T-helper 1 cell (primary cell): Measurements from ENCODE around the gene RERE.

ENCODE experiments used
- DNase-seq, 5 donors: peaks; one replicate each; pipeline ENCODE4 v3.0.0-alpha.2; 2012 to 2020

Gene RERE

DNA sequence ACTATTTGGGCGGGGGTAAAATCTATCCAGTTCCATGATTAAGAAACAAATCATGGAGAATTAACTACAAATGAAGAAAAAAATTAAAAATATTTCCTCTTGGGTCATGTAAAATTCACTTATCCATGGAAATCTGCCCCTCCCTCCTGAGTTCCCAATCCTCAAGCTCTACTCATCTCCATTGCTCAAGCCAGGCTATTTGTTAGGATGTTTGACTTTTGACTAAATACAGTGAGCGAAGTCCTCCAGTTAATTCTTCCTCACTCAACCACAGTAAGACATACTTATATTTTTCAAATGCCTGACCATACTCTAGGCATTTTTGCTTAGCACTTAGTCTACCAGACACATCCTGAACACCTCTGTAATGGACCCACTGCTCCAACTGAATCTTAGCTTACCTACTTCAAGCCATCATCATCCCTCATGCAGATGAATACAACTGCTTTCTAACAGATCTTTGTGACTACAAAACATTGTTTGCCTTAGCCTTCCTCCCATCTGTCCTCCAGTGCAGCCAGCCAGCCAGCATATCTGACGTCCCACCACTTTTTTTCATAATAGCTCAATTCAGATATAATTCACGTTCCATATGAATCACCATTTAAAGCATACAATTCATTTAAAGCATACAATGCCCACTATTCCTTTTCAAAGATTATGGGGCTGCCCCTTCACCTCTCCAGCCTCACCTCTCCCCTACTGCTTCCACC lies 154.2 kb downstream of the RERE start:
- DNase-seq = no peak

DNA sequence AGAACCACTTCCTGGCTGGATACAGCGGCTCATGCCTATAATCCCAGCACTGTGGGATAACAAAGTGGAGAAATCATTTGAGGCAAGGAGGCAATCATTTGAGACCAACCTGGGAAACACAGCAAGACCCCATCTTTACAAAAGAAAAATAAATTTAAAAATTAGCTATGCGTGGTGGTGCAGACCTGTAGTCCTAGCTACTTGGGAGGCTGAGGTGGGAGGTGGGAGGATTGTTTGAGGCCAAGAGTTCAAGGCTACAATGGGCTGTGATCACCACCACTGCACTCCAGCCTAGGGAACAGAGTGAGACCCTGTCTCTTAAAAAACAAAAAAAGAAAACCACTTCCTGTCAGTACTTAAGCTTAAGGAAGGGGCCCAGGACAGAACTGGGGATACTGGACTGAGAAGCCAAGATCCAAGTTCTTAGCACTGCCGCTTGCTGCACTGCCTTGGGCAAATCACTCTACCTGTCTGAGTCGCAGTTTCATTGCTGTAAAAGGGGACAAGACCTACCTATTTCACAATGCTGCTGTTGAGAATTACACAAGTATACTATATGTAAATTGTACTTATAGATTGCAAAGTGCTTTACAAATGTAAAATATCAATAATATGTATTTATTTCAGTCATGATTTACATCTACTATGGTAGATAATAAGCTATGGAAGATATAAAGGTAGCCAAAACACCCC lies 154.9 kb downstream of the RERE start:
- DNase-seq = no peak

DNA sequence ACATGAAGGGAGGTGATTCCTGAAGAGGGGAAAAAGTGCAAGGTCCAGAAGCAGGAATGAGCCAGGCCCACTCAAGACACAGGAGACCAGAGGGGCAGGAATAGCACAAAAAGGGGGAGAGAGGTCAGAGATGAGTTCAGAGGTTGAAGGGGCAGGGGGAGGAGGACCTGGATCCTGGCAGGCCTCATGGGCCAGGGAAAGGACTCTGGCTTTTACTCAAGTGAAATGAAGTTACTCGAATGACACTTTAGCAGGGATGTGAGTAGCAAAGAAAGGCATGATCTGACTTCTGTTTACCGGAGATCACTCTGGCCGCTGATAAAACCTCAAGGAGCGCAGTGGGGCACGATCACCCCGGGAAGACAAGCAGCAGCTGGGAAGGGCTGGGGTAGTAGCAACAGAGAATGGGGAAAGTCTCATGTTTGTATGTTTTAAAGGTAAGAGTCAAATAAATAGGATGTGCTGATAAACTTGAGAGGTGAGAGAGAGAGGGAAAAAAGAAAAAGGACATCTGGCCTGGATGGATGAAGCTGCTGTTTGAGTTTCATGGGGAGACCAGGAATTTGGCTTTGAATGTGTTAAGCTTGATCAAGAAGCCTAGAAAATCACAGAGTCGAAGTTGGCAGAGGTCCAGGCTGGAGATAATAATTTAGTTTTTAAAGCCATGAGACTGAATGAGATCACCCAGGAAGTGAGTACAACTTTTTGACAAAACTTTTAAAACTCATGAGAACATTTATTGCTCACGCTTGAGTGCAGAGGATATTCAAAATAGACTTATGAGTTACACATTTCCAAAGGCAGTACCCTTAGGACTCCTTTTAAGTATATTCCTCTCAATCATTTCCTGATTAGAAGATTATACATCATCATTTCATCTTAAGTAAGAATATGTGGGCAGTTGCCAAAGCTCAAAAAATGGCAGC lies 156.0 kb downstream of the RERE start:
- peak in 1 of 5 donors; percentile 20 for DNase-seq

DNA sequence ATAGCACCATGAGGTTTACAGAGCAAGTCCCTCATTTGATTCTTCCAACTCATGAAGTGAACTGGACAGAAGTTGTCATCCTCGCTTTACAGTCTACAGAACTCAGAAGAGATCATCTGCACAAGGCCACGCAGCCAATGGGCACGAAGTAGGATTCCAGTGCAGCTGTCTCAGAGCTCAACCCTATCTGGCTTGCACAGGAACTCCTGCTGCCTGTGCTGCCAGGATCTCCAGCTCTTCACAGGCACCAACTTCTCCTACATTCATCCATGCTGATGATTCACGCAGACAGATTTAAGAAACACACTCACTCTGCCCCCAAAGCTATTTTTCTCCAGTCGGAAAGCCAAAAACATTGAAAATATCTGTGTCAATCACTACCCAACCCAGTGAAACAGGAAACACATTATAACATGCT lies 157.0 kb downstream of the RERE start:
- DNase-seq = no peak

DNA sequence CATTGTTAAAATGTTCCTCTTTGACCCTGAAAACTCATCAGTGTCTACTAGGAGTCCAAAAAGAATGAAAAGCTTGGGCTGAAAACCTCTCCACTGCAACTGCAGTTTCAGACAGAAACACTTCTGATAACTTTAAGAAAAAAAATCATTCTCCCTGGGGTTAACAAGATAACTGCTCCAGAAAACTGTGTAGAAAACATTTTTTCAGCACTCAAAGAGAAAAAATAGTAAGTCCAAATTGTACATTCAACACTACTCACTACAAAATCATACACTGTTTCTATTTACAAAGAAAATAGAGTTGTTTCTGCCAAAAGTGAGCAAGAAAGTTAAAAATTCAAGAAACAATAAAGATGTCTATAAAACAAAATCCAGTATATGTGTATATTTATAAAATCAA lies 157.8 kb downstream of the RERE start:
- no peak for DNase-seq

DNA sequence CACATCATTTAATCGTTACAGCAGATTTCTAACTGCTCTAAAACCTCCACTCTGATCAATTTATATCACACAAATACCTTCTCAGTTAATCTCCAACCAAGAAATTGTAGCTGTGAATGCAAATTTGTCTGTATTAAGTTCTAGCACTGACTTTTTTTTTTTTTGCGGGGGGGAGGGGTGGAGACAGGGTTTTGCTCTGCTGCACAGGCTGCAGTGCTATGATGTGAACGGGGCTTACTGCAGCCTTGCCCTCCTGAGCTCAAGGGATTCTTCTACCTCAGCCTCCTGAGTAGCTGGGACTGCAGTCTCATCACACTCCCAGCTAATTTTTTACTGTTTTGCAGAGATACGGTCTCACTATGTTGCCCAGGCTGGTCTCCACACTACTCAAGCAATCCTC lies 163.6 kb downstream of the RERE start:
- DNase-seq = no peak

DNA sequence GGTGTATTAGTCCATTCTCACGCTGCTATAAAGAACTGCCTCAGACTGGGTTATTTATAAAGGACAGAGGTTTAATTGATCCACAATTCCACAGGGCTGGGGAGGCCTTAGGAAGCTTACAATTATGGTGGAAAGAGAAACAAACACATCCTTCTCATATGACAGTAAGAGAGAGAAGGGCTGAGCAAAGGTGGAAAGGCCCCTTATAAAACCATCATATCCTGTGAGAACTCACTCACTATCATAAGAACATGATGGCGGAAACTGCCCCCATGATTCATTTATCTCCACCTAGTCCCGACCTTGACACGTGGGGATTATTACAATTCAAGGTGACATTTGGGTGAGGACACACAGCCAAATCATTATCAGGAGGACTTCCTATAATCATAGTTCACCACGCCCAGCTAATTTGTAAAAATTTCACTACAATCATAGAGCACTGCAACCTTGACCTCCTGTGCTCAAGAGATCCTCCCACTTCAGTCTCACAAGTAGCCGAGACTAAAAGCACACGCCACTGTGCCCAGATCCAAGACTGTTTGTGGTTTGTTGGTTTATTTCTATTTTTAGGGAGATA lies 164.9 kb downstream of the RERE start:
- no peak for DNase-seq

DNA sequence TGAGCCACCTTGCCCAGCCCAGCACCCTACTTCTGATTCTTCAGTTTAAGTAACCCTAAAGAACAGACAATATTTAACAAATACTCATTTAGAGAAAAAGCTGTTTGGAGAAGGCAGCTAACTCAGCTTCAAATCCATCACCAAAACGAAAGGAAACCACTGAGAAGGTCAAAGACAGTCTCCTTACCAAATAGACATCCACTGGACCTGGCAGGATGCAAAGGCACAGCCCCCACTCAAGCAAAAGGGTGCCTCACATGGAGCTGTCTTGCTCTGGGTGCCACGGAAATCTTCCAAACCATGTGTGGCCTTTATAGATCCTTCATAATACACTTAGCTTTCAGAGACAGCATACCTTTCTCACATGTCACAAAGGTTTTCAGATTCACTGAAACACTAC lies 165.5 kb downstream of the RERE start:
- DNase-seq = peak in 1 of 5 donors; percentile 25

DNA sequence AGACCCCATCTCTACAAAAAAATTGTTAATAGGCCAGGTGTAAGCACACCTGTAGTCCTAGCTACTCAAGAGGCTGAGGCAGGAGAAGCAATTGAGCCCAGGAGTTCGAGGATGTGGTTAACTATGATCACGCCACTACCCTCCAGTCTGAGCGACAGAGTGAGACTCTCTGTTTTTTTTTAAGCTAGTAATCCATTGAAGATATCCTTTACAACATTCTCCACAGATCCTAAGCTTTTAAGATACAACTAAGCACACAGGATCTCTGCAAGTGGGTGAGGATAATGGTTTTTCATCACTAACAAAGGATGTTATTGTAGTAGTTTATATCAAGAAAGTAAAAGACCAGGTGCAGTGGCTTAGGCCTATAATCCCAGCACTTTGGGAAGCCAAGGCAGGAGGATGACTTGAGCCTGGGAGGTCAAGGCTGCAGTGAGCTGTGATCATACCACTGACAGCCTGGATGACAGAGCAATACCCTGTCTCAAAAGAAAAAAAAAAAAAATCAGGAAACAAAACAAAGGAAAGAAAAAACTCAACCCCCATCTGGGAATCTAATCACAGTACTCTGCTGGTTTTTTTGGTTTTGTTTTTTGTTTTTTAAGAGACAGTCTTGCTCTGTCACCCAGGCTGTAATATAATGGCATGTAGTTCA lies 166.1 kb downstream of the RERE start:
- DNase-seq = peak in 1 of 5 donors; percentile 43

DNA sequence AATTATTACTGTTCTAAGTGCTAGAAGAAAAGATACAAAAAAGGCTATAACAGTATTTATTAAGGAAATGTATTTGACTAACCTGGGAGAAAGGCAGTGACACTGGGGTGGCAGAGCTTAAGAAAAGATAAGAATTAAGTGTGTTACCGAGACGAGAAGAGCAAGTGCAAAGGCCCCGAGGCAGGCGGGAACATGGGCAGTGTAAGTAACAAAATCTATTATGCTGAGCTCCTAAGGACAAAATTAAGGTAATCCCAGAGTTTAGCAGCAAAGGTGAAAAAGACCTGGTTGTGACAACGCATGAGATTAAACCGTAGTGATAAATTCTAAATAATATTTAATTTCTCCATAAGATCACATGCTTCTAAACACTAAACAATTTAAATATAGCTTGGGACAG lies 167.6 kb downstream of the RERE start:
- no peak for DNase-seq

DNA sequence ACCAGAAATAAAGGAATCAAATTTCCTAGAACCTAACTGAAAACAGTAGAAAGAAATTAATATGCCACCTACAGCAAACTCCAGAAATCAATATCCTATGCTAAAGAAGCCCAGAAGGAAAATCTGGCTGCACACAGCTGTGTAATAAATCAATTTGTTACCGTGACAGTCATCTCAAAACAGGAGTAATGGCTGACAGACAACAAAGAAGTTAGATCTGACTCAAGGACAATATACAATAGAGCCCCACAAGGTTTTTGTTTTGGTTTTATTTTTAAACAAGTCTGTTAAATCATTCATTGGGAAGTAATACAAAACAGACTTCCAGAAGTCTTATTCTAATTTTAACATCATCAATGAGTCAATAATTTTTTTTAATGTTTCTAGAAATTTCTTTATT lies 168.4 kb downstream of the RERE start:
- peak in 1 of 5 donors; percentile 62 for DNase-seq

DNA sequence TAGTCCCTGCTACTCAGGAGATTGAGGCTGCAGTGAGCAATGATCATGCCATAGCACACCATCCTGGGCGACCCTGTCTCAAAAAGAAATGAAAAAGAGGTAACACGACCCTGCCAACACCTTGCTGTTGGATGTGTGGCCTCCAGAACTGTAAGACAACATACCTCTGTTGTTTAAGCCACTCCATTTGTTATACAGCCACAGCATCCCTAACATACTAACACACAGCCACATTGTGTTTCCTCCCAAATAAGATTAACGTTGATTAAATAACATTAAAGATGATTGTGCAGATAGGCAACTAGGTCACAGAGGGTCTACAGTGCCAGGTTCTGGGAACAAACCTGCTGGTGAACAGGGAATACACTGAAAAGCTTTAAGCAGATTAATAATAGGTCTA lies 170.4 kb downstream of the RERE start:
- DNase-seq = no peak

DNA sequence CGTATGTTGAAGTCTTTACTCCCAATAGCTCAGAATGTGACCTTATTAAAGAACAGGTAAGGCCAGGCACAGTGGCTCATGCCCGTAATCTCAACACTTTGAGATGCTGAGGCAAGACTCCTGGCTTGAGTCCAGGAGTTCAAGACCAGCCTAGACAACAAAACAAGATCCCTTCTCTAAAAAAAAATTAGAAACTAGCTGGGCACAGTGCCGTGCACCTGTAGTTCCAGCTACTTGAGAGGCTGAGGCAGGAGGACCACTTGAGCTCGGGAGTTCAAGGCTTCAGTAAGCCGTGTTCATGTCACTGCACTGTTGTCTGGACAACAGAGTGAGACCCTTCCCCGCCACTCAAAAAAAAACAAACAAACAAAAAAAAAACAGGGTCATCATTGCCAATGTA lies 171.3 kb downstream of the RERE start:
- no peak for DNase-seq

DNA sequence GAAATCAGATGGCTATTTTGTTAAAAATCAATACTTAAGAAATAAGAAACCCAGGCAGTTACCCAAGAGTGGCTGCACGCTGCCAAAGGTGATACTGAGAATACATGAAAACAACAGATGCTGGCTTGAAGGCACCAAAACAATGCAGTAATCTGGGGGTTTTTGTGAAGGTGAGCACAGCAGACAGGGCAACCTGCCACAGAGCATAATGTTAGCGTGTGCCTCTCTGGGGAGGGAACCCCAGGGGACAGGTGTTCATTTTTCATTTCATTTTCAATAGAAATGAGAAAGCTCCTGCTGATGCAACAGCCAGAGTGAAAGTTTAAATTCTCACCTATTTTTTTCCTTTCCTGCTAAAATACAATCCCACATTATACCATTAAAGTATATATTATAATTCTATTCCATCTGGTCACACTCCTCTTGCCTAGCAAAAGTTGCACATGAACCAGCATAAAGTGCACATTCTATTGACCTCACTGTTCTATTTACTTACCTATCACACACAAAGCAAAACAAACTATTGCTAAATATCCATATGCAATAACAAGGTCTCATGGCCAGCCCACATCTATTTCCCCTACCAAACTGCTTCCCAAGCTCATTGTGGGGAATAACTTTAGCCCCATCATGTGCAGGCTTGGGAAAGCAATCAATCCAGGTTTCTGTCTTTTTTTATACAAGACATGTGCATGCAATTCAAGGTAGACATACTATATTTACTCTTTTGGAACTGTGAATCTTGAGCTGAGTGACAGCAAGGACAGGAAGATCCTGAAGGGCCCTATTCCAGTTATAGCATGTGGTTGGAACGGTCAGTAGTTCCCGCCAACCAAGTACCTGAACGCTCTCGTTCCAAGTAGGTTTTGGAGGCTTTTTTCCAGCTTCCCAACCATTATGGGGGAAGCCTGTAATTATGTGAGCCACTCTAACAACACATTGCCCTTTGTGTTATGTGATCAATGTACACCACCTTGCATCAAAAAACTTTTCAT lies 173.6 kb downstream of the RERE start:
- DNase-seq = no peak

DNA sequence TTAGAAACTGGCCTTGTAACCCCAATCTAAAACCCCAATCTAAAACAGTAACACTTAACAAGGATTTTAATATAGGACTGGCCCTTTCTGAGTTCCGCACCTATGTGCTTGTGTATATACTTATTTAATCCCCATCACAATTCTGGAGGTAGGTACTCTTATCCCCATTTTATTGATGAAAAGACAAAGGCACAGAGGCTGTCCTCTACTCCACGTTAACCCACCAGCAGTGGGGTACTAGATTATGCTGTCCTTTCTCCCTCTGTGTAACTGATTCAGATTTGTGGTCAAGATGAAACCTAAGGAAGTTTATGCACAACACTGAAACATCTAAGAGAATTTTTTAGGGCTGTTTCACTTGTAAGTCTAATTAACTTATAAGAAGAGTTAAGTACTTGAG lies 175.3 kb downstream of the RERE start:
- no peak for DNase-seq

DNA sequence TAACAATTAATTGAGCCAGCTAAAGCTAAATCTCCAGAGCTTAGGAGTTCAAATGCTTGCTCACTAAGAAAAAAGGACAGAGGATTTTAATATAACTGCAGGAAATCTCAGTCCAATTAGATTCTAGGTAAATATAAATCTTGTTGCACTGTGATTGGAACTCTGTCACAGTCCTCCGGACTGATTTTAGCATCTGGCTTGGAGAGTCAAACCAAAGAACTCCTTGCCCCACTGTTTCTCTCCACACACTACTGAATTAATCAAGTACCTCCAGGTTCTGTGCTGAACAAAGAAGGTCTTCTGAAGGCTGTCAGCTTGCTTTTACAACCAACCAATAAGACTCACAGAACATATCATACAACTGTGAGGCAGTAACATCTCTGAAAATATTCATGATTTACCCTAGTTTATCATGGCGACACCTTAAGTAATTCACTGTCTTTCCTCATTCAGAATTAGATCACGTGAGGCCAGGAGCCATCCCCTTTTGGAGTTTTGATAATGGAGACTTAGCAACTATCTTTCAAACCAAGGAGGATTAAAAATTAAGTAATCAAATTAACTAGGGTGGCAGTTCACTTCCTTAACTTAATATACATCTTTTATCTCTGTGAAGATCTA lies 176.0 kb downstream of the RERE start:
- DNase-seq = no peak

DNA sequence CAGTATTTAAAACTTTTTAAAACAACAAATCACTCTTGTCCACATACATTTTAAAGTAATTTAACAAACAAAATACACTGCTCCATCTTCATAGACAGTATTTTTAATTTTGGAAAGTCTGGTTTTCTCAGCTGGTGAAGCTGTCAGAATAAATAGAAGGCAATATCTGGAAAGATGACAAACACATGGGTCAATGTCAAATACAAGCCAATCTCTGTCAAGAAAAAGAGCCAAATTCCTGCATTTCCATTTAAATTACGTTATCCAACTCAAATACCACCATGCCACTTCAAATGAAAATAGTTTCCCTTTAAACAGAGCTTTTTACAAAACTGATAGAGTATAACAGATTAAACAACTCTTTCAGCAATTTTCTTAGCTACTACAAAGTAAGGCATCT lies 176.5 kb downstream of the RERE start:
- DNase-seq = no peak

DNA sequence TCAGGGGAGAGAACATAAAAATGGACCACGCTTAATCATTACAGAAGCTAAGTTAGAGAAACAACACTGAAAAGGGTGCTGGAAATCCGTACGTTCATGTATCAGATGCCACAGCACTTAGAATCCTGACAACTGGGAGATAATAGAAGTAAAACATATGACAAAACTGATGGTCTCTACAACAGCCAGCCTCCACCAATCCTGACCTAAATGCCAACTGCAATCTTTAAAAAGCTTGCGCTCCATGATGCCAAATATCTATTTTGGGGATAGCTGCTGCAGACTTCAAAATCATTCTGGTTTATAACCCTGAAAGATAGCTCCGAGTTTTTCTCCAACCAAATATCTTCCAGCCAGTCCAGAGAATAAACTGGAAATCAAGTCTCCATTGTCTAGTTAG lies 178.3 kb downstream of the RERE start:
- DNase-seq = no peak

DNA sequence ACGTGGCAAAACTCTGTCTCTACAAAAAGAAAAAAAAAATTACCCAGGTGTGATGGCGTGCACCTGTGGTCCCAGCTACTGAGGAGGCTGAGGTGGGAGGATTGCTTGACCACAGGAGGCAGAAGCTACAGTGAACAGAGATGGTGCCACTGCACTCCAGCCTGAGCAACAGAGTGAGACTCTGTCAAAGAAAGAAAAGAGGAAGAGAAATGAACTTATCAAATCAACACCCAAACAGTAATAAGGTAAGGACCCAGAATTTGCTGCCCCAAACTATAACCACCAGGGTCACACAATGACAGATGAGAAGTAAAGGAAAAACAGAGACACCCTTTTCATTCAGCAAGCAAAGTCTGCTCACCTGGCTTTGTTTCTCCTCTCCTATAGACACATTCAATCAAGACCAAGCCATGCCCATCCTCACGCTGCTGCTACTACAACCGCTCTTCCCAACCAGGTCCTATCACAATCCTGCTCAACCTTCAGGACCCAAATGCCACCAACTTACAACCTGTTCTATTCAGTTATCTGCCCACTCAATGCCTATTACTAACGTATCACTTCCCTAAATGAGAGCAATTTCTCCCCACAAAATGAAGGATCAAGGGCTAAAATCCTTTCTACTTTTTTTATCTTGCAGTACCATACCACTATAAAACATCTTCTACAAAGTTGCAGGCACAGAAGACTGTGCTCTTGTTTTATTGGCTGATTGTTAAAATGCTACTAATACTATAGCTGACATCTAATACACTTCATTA lies 183.5 kb downstream of the RERE start:
- DNase-seq = no peak

DNA sequence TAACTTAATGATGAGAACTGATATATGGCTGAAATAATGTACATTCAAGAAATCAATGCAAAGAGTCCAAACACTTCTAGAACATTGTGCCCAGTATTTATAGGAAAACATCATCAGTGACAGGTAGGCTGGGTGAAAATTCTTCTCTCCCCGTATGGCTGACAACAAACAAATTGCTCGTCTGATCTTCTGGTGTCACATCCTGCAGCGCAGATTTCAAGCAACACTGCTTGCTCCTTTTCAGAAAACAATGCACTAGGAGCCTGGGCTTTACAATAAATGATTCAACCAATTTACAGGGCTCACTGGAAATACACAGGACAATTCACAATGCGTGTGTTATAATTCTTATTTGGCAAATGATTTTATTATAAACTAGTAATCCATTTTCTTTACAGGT lies 185.3 kb downstream of the RERE start:
- no peak for DNase-seq
